ENCODE results near the gene MAGI2.

MAGI2 gene

GRCh38 chr7:79337717-79338116 is 115.8 kb downstream of the MAGI2 start:
- H3K27me3 Mint-ChIP-seq = no peaks in the 10 kb centered on the region
- ATAC-seq (replicated peaks) = no peak
- H3K4me1 Mint-ChIP-seq (ENCODE audit: low read depth in 2 of 2) = no peaks in the 10 kb centered on the region
- peaks cover 0 to 2% of the 10 kb centered on the region in 2 donors for H3K9me3 Mint-ChIP-seq
- DNase-seq = no peak
- no peak overlapping the region for H3K4me3 Mint-ChIP-seq
- H3K36me3 Mint-ChIP-seq (ENCODE audit: insufficient read depth) = no peaks in the 10 kb centered on the region
- no peak overlapping the region for H3K27ac Mint-ChIP-seq

DNA sequence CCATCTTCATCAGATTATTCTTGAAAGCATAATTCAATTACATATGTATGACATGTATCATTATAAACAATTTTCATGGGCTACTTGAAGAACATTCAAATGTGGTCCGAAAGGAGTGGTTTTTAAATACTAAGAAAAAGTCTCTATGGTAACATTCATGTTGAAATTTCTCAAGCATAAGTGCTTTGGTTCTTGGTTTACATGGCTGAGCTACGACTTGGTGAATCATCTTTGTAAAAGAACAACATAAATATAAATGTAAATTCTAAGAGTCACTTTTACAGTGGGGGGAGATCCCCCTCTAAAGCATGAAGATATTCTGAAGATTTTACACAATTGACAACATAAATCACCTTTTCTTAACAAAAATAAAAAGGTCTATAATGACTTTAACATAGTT is 118.6 kb downstream of the MAGI2 start:
- no peak for DNase-seq
- Mint-ChIP-seq H3K36me3 (ENCODE audit: insufficient read depth) (no peaks in the 10 kb centered on the region), H3K27me3 (no peaks in the 10 kb centered on the region), H3K4me1 (ENCODE audit: low read depth in 2 of 2) (no peaks in the 10 kb centered on the region), H3K27ac (no peak overlapping the region), H3K9me3 (peaks cover 0 to 2% of the 10 kb centered on the region in 2 donors), H3K4me3 (no peak overlapping the region)
- no peak for ATAC-seq (replicated peaks)

GRCh38 chr7:79334334-79334733 is 119.1 kb downstream of the MAGI2 start:
- no peak overlapping the region for H3K27ac Mint-ChIP-seq
- ATAC-seq (replicated peaks) (no peak), DNase-seq (no peak)
- no peaks in the 10 kb centered on the region for H3K9me3 Mint-ChIP-seq
- no peak overlapping the region for H3K4me3 Mint-ChIP-seq
- no peaks in the 10 kb centered on the region for H3K4me1 Mint-ChIP-seq (ENCODE audit: low read depth in 2 of 2)
- H3K36me3 Mint-ChIP-seq (ENCODE audit: insufficient read depth) = no peaks in the 10 kb centered on the region
- H3K27me3 Mint-ChIP-seq = no peaks in the 10 kb centered on the region

- H3K27me3 Mint-ChIP-seq = no peaks in the 10 kb centered on the region
- ATAC-seq (replicated peaks) (no peak), DNase-seq (no peak)
- no peaks in the 10 kb centered on the region for H3K36me3 Mint-ChIP-seq (ENCODE audit: insufficient read depth)
- H3K4me3 Mint-ChIP-seq = no peak overlapping the region
- H3K9me3 Mint-ChIP-seq = no peaks in the 10 kb centered on the region
- H3K27ac Mint-ChIP-seq = no peak overlapping the region
- H3K4me1 Mint-ChIP-seq (ENCODE audit: low read depth in 2 of 2) = no peaks in the 10 kb centered on the region
Observed at GRCh38 chr7:79332091-79332490, 121.4 kb downstream of the MAGI2 start.

DNA sequence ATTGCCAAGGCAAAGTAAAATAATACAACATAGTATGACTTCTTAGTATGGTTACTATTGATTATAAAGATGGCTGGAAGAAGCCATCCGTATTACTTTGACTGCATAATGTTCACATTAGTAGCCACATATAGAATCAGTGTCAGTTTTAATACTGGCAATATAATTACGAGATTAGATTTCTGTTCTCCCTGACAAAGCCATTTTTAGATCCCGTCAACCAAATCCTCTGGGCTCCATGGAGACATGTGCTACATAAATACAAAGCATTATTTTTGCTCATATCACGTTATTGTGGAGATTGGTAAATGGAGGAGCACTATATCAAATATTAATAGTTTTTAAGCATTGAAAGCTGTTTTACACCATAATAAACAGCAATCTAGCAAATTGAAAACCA is 124.0 kb downstream of the MAGI2 start:
- no peak for DNase-seq
- H3K9me3 Mint-ChIP-seq = peaks cover 0 to 2% of the 10 kb centered on the region in 2 donors
- no peaks in the 10 kb centered on the region for H3K27me3 Mint-ChIP-seq
- no peak overlapping the region for H3K27ac Mint-ChIP-seq
- no peaks in the 10 kb centered on the region for H3K4me1 Mint-ChIP-seq (ENCODE audit: low read depth in 2 of 2)
- no peaks in the 10 kb centered on the region for H3K36me3 Mint-ChIP-seq (ENCODE audit: insufficient read depth)
- no peak overlapping the region for H3K4me3 Mint-ChIP-seq
- no peak for ATAC-seq (replicated peaks)

- no peak for ATAC-seq (replicated peaks)
- DNase-seq = no peak
- Mint-ChIP-seq H3K4me1 (ENCODE audit: low read depth in 2 of 2) (no peaks in the 10 kb centered on the region), H3K27ac (no peak overlapping the region), H3K36me3 (ENCODE audit: insufficient read depth) (no peaks in the 10 kb centered on the region), H3K9me3 (peaks cover 9 to 26% of the 10 kb centered on the region in 2 donors), H3K27me3 (no peaks in the 10 kb centered on the region), H3K4me3 (no peak overlapping the region)
Observed at GRCh38 chr7:79320741-79321473, 132.6 kb downstream of the MAGI2 start.

DNA sequence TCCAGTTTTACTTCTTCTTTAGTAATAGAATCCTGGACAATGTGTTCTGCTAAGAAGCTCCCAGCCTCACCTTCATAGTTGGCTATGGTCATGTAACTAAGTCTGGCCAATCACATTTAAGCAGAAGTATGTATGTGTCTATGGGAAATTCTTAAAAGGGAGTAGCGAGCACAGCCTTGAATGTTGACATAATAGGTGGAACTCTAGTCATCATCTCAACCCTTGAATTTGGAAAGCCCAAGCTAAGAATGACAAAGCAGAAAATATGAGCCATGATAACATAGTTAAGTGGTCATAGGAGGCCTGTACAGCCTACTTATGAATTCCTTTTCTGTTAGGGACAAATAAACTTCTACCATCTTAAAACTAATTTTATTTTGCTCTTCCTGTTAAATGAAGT is 134.1 kb downstream of the MAGI2 start:
- Mint-ChIP-seq H3K27ac (no peak overlapping the region), H3K4me3 (no peak overlapping the region), H3K27me3 (no peaks in the 10 kb centered on the region), H3K36me3 (ENCODE audit: insufficient read depth) (no peaks in the 10 kb centered on the region), H3K4me1 (ENCODE audit: low read depth in 2 of 2) (no peaks in the 10 kb centered on the region), H3K9me3 (peaks cover 13 to 32% of the 10 kb centered on the region in 2 donors)
- DNase-seq (no peak), ATAC-seq (replicated peaks) (no peak)

GRCh38 chr7:79317728-79318127 is 135.7 kb downstream of the MAGI2 start:
- Mint-ChIP-seq H3K9me3 (peaks cover 8 to 22% of the 10 kb centered on the region in 2 donors), H3K27me3 (no peaks in the 10 kb centered on the region), H3K27ac (no peak overlapping the region), H3K36me3 (ENCODE audit: insufficient read depth) (no peaks in the 10 kb centered on the region), H3K4me3 (no peak overlapping the region), H3K4me1 (ENCODE audit: low read depth in 2 of 2) (no peaks in the 10 kb centered on the region)
- DNase-seq (no peak), ATAC-seq (replicated peaks) (no peak)

GRCh38 chr7:79312022-79312421 is 141.4 kb downstream of the MAGI2 start:
- Mint-ChIP-seq H3K27ac (no peak overlapping the region), H3K27me3 (no peaks in the 10 kb centered on the region), H3K4me1 (ENCODE audit: low read depth in 2 of 2) (no peaks in the 10 kb centered on the region), H3K4me3 (no peak overlapping the region), H3K36me3 (ENCODE audit: insufficient read depth) (no peaks in the 10 kb centered on the region), H3K9me3 (peaks cover 5 to 6% of the 10 kb centered on the region in 2 donors)
- DNase-seq = no peak
- no peak for ATAC-seq (replicated peaks)

GRCh38 chr7:79308192-79308591 is 145.3 kb downstream of the MAGI2 start:
- H3K27me3 Mint-ChIP-seq = no peaks in the 10 kb centered on the region
- H3K27ac Mint-ChIP-seq = no peak overlapping the region
- no peak overlapping the region for H3K4me3 Mint-ChIP-seq
- H3K4me1 Mint-ChIP-seq (ENCODE audit: low read depth in 2 of 2) = no peaks in the 10 kb centered on the region
- DNase-seq (no peak), ATAC-seq (replicated peaks) (no peak)
- no peaks in the 10 kb centered on the region for H3K36me3 Mint-ChIP-seq (ENCODE audit: insufficient read depth)
- H3K9me3 Mint-ChIP-seq = peaks cover 0 to 6% of the 10 kb centered on the region in 2 donors

GRCh38 chr7:79307376-79307775 is 146.1 kb downstream of the MAGI2 start:
- no peaks in the 10 kb centered on the region for H3K4me1 Mint-ChIP-seq (ENCODE audit: low read depth in 2 of 2)
- peaks cover 0 to 6% of the 10 kb centered on the region in 2 donors for H3K9me3 Mint-ChIP-seq
- no peak overlapping the region for H3K27ac Mint-ChIP-seq
- ATAC-seq (replicated peaks) (no peak), DNase-seq (no peak)
- no peaks in the 10 kb centered on the region for H3K36me3 Mint-ChIP-seq (ENCODE audit: insufficient read depth)
- H3K27me3 Mint-ChIP-seq = no peaks in the 10 kb centered on the region
- no peak overlapping the region for H3K4me3 Mint-ChIP-seq

- Mint-ChIP-seq H3K27me3 (no peaks in the 10 kb centered on the region), H3K27ac (no peak overlapping the region), H3K9me3 (peaks cover 6 to 8% of the 10 kb centered on the region in 2 donors), H3K36me3 (ENCODE audit: insufficient read depth) (no peaks in the 10 kb centered on the region), H3K4me3 (no peak overlapping the region), H3K4me1 (ENCODE audit: low read depth in 2 of 2) (no peaks in the 10 kb centered on the region)
- DNase-seq (no peak), ATAC-seq (replicated peaks) (no peak)
Observed at GRCh38 chr7:79304711-79305110, 148.8 kb downstream of the MAGI2 start.

GRCh38 chr7:79302293-79302692 is 151.2 kb downstream of the MAGI2 start:
- DNase-seq (no peak), ATAC-seq (replicated peaks) (no peak)
- H3K9me3 Mint-ChIP-seq = peaks cover 10 to 15% of the 10 kb centered on the region in 2 donors
- H3K27ac Mint-ChIP-seq = no peak overlapping the region
- H3K4me3 Mint-ChIP-seq = no peak overlapping the region
- no peaks in the 10 kb centered on the region for H3K27me3 Mint-ChIP-seq
- H3K4me1 Mint-ChIP-seq (ENCODE audit: low read depth in 2 of 2) = no peaks in the 10 kb centered on the region
- H3K36me3 Mint-ChIP-seq (ENCODE audit: insufficient read depth) = no peaks in the 10 kb centered on the region

- no peaks in the 10 kb centered on the region for H3K27me3 Mint-ChIP-seq
- H3K9me3 Mint-ChIP-seq = peaks cover 10 to 15% of the 10 kb centered on the region in 2 donors
- ATAC-seq (replicated peaks) (no peak), DNase-seq (no peak)
- H3K4me3 Mint-ChIP-seq = no peak overlapping the region
- H3K27ac Mint-ChIP-seq = no peak overlapping the region
- no peaks in the 10 kb centered on the region for H3K36me3 Mint-ChIP-seq (ENCODE audit: insufficient read depth)
- no peaks in the 10 kb centered on the region for H3K4me1 Mint-ChIP-seq (ENCODE audit: low read depth in 2 of 2)
Observed at GRCh38 chr7:79301419-79301818, 152.0 kb downstream of the MAGI2 start.

All from effector memory CD8-positive, alpha-beta T cell (primary cell).